HEK293 (cell line): ENCODE results near the gene MACF1.

Experiments
- REPIN1 ChIP-seq: fragments of 450-650 bp; formaldehyde crosslinking; IDR thresholded peaks from 2 replicates; pipeline ENCODE4 v1.5.1; 2017; ENCODE audit warnings: missing biosample characterization, missing genetic modification characterization, low read depth
- REST ChIP-seq: fragments of 450-650 bp; formaldehyde crosslinking; IDR thresholded peaks from 2 replicates; pipeline ENCODE4 v1.5.1; 2016; ENCODE audit warnings: missing biosample characterization, missing genetic modification characterization
- YY1 ChIP-seq: fragments of 450-650 bp; formaldehyde crosslinking; IDR thresholded peaks from 2 replicates; pipeline ENCODE4 v1.5.1; 2018; ENCODE audit warnings: missing biosample characterization, missing genetic modification characterization
- ZNF112 ChIP-seq: fragments of 450-650 bp; formaldehyde crosslinking; IDR thresholded peaks from 2 replicates; pipeline ENCODE4 v1.5.0; 2017; ENCODE audit warnings: missing biosample characterization, missing genetic modification characterization
- ZNF140 ChIP-seq: fragments of 450-650 bp; formaldehyde crosslinking; IDR thresholded peaks from 2 replicates; pipeline ENCODE4 v1.5.1; 2016; ENCODE audit warnings: missing biosample characterization, missing genetic modification characterization
- ZNF146 ChIP-seq: fragments of 450-650 bp; formaldehyde crosslinking; IDR thresholded peaks from 2 replicates; pipeline ENCODE4 v1.5.1; 2016; ENCODE audit warnings: missing biosample characterization, missing genetic modification characterization
- ZNF248 ChIP-seq: fragments of 450-650 bp; formaldehyde crosslinking; IDR thresholded peaks from 2 replicates; pipeline ENCODE4 v1.5.1; 2017; ENCODE audit warnings: missing biosample characterization, missing genetic modification characterization
- ZNF266 ChIP-seq: fragments of 450-650 bp; formaldehyde crosslinking; IDR thresholded peaks from 2 replicates; pipeline ENCODE4 v1.5.1; 2016; ENCODE audit warnings: missing biosample characterization, missing genetic modification characterization, low read depth
- ZNF398 ChIP-seq: fragments of 450-650 bp; formaldehyde crosslinking; IDR thresholded peaks from 2 replicates; pipeline ENCODE4 v1.5.1; 2017; ENCODE audit warnings: missing biosample characterization, missing genetic modification characterization
- ZNF501 ChIP-seq: fragments of 450-650 bp; formaldehyde crosslinking; IDR thresholded peaks from 2 replicates; pipeline ENCODE4 v1.5.1; 2016; ENCODE audit warnings: missing biosample characterization, missing genetic modification characterization
- ZNF518A ChIP-seq: fragments of 450-650 bp; formaldehyde crosslinking; conservative IDR thresholded peaks from 2 replicates; pipeline ENCODE4 v1.5.1; 2016; ENCODE audit warnings: low read depth, missing biosample characterization, missing genetic modification characterization
- ZNF548 ChIP-seq: fragments of 450-650 bp; formaldehyde crosslinking; IDR thresholded peaks from 2 replicates; pipeline ENCODE4 v1.5.1; 2016; ENCODE audit warnings: missing biosample characterization, missing genetic modification characterization
- ZNF677 ChIP-seq: fragments of 450-650 bp; IDR thresholded peaks from 2 replicates; pipeline ENCODE4 v1.5.0; 2018; ENCODE audit warnings: missing biosample characterization, mild to moderate bottlenecking, missing genetic modification characterization, moderate library complexity
- ZNF776 ChIP-seq: fragments of 450-650 bp; formaldehyde crosslinking; IDR thresholded peaks from 2 replicates; pipeline ENCODE4 v1.5.0; 2017; ENCODE audit warnings: missing biosample characterization, missing genetic modification characterization, borderline replicate concordance
- ZNF792 ChIP-seq: fragments of 450-650 bp; formaldehyde crosslinking; IDR thresholded peaks from 2 replicates; pipeline ENCODE4 v1.5.1; 2016; ENCODE audit warnings: missing biosample characterization, missing genetic modification characterization
- TF ChIP-seq, protein P1 (sequence below): fragments of 450-650 bp; formaldehyde crosslinking; IDR thresholded peaks from 2 replicates; pipeline ENCODE4 v1.5.0; 2017; ENCODE audit warnings: missing biosample characterization, missing genetic modification characterization, borderline replicate concordance
- TF ChIP-seq, protein P2 (sequence below): fragments of 450-650 bp; formaldehyde crosslinking; IDR thresholded peaks from 2 replicates; pipeline ENCODE4 v1.5.1; 2016; ENCODE audit warnings: missing biosample characterization, missing genetic modification characterization, borderline replicate concordance
- TF ChIP-seq, protein P3 (sequence below): fragments of 450-650 bp; formaldehyde crosslinking; IDR thresholded peaks from 2 replicates; pipeline ENCODE4 v1.5.1; 2016; ENCODE audit warnings: missing biosample characterization, missing genetic modification characterization, low read depth

The MACF1 gene

GRCh38 chr1:39158327-39159086 is 46.0 kb upstream of the MACF1 start (continued):
- TF ChIP-seq ZNF518A (tag by site-specific recombination): 0 out of 2 replicates have a peak, but pooled peaks have one; percentile 23
- TF ChIP-seq, protein P1, sequence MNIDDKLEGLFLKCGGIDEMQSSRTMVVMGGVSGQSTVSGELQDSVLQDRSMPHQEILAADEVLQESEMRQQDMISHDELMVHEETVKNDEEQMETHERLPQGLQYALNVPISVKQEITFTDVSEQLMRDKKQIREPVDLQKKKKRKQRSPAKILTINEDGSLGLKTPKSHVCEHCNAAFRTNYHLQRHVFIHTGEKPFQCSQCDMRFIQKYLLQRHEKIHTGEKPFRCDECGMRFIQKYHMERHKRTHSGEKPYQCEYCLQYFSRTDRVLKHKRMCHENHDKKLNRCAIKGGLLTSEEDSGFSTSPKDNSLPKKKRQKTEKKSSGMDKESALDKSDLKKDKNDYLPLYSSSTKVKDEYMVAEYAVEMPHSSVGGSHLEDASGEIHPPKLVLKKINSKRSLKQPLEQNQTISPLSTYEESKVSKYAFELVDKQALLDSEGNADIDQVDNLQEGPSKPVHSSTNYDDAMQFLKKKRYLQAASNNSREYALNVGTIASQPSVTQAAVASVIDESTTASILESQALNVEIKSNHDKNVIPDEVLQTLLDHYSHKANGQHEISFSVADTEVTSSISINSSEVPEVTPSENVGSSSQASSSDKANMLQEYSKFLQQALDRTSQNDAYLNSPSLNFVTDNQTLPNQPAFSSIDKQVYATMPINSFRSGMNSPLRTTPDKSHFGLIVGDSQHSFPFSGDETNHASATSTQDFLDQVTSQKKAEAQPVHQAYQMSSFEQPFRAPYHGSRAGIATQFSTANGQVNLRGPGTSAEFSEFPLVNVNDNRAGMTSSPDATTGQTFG (tag by site-specific recombination): no peak
- TF ChIP-seq, protein P2, sequence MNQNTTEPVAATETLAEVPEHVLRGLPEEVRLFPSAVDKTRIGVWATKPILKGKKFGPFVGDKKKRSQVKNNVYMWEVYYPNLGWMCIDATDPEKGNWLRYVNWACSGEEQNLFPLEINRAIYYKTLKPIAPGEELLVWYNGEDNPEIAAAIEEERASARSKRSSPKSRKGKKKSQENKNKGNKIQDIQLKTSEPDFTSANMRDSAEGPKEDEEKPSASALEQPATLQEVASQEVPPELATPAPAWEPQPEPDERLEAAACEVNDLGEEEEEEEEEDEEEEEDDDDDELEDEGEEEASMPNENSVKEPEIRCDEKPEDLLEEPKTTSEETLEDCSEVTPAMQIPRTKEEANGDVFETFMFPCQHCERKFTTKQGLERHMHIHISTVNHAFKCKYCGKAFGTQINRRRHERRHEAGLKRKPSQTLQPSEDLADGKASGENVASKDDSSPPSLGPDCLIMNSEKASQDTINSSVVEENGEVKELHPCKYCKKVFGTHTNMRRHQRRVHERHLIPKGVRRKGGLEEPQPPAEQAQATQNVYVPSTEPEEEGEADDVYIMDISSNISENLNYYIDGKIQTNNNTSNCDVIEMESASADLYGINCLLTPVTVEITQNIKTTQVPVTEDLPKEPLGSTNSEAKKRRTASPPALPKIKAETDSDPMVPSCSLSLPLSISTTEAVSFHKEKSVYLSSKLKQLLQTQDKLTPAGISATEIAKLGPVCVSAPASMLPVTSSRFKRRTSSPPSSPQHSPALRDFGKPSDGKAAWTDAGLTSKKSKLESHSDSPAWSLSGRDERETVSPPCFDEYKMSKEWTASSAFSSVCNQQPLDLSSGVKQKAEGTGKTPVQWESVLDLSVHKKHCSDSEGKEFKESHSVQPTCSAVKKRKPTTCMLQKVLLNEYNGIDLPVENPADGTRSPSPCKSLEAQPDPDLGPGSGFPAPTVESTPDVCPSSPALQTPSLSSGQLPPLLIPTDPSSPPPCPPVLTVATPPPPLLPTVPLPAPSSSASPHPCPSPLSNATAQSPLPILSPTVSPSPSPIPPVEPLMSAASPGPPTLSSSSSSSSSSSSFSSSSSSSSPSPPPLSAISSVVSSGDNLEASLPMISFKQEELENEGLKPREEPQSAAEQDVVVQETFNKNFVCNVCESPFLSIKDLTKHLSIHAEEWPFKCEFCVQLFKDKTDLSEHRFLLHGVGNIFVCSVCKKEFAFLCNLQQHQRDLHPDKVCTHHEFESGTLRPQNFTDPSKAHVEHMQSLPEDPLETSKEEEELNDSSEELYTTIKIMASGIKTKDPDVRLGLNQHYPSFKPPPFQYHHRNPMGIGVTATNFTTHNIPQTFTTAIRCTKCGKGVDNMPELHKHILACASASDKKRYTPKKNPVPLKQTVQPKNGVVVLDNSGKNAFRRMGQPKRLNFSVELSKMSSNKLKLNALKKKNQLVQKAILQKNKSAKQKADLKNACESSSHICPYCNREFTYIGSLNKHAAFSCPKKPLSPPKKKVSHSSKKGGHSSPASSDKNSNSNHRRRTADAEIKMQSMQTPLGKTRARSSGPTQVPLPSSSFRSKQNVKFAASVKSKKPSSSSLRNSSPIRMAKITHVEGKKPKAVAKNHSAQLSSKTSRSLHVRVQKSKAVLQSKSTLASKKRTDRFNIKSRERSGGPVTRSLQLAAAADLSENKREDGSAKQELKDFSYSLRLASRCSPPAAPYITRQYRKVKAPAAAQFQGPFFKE (tag by site-specific recombination): no peak
- TF ChIP-seq ZNF398 (tag by site-specific recombination): 0 out of 2 replicates have a peak, but pooled peaks have one; percentile 35
- no peak for TF ChIP-seq ZNF266 (tag by site-specific recombination)
- no peak for TF ChIP-seq ZNF792 (tag by site-specific recombination)
- TF ChIP-seq ZNF501 (tag by site-specific recombination): no peak
- no peak for TF ChIP-seq ZNF140
- TF ChIP-seq, protein P3, sequence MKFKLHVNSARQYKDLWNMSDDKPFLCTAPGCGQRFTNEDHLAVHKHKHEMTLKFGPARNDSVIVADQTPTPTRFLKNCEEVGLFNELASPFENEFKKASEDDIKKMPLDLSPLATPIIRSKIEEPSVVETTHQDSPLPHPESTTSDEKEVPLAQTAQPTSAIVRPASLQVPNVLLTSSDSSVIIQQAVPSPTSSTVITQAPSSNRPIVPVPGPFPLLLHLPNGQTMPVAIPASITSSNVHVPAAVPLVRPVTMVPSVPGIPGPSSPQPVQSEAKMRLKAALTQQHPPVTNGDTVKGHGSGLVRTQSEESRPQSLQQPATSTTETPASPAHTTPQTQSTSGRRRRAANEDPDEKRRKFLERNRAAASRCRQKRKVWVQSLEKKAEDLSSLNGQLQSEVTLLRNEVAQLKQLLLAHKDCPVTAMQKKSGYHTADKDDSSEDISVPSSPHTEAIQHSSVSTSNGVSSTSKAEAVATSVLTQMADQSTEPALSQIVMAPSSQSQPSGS (tag by site-specific recombination): peak; percentile 100
- no peak for TF ChIP-seq ZNF548 (tag by site-specific recombination)
- no peak for TF ChIP-seq ZNF146
- no peak for TF ChIP-seq ZNF248 (tag by site-specific recombination)
- no peak for TF ChIP-seq REST
- TF ChIP-seq ZNF677 (tag by site-specific recombination): no peak
- TF ChIP-seq ZNF112 (tag by site-specific recombination): no peak
- TF ChIP-seq REPIN1 (tag by site-specific recombination): no peak
- no peak for TF ChIP-seq YY1 (tag by site-specific recombination)
- no peak for TF ChIP-seq ZNF776 (tag by site-specific recombination)
